NOMO-1 treated with dmso at 0.1 percent for 144 hours (cell line): ENCODE data around the gene PYGO1.
A peak's percentile ranks its signal among the peaks of the same experiment; 100 is the strongest.
"Not testable (repeated sequence)": the region's sequence is repeated elsewhere in the genome, so short reads cannot be mapped to it uniquely, and the experiment has no call there.

Experiments
- DNase-seq: peaks from one replicate; lab custom pipeline; 2025; ENCODE audit not compliant: unreplicated experiment; lab: John Stamatoyannopoulos, UW

Gene PYGO1

GRCh38 chr15:55588070-55588814, at the start of gene PYGO1:
PYGO1 (minus strand) TSS chr15:55588345; CDS start chr15:55587883, 462 bp downstream.
- DNase-seq: peak; percentile 13

- DNase-seq: no peak
Observed at GRCh38 chr15:55637086-55637485, 48.9 kb upstream of the PYGO1 start.

- DNase-seq: no peak
Observed at GRCh38 chr15:55633731-55634130, 45.6 kb upstream of the PYGO1 start.

- DNase-seq: no peak
Observed at GRCh38 chr15:55632434-55632833, 44.3 kb upstream of the PYGO1 start.

GRCh38 chr15:55630858-55631257, 42.7 kb upstream of the PYGO1 start:
- no peak for DNase-seq

GRCh38 chr15:55628369-55628730, 40.2 kb upstream of the PYGO1 start:
- no peak for DNase-seq

GRCh38 chr15:55627730-55628368, 39.7 kb upstream of the PYGO1 start:
- no peak for DNase-seq

- no peak for DNase-seq
Observed at GRCh38 chr15:55619783-55620182, 31.6 kb upstream of the PYGO1 start.

GRCh38 chr15:55618387-55618786, 30.2 kb upstream of the PYGO1 start:
- DNase-seq: no peak

GRCh38 chr15:55615445-55615844, 27.3 kb upstream of the PYGO1 start:
- no peak for DNase-seq

GRCh38 chr15:55613727-55614126, 25.6 kb upstream of the PYGO1 start:
- no peak for DNase-seq

- DNase-seq: no peak
Observed at GRCh38 chr15:55606214-55606613, 18.1 kb upstream of the PYGO1 start.

- DNase-seq: no peak
Observed at GRCh38 chr15:55601374-55601773, 13.2 kb upstream of the PYGO1 start.

GRCh38 chr15:55599439-55599838, 11.3 kb upstream of the PYGO1 start:
- DNase-seq: no peak

GRCh38 chr15:55593019-55593418, 4.9 kb upstream of the PYGO1 start:
- not testable (repeated sequence) for DNase-seq

- DNase-seq: no peak
Observed at GRCh38 chr15:55590788-55591187, 2.6 kb upstream of the PYGO1 start.

GRCh38 chr15:55589287-55589686, 1.1 kb upstream of the PYGO1 start:
- no peak for DNase-seq

- no peak for DNase-seq
Observed at GRCh38 chr15:55588815-55589115, 620 bp upstream of the PYGO1 start.

- no peak for DNase-seq
Observed at GRCh38 chr15:55587321-55588069, 650 bp downstream of the PYGO1 start.

- no peak for DNase-seq
Observed at GRCh38 chr15:55586808-55587207, 1.3 kb downstream of the PYGO1 start.

- DNase-seq: no peak
Observed at GRCh38 chr15:55576943-55577342, 11.2 kb downstream of the PYGO1 start.

GRCh38 chr15:55574096-55574495, 14.0 kb downstream of the PYGO1 start:
- no peak for DNase-seq
